ENCODE results near the gene TRPM5.

TRPM5 gene

DNA sequence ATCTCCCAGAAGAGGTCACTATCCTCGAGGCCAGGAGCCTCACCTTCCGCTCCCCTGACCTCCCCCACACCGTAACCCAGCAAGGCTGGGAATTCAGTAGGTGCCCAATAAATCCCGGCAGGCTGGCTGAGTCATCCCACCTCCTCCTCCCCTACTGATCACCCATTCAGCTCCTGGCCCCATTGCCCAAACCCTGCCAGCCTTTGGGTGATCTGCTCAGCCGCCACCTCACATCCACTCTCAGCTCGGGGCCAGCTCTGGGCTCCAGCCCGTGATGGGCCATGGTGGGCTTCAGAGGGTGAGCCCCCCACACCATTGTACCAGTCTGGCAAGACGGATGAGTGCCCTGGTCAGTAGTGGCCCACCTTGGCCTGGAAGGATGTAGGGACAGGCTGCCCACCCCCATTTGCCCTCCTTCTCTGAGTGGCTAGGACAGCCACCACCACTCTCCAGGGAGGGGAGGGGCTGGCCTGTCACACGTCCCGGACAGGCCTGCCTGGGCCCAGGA is 8.2 kb downstream of the TRPM5 start:
- no peak for DNase-seq (ENCODE audit: low read depth)

DNA sequence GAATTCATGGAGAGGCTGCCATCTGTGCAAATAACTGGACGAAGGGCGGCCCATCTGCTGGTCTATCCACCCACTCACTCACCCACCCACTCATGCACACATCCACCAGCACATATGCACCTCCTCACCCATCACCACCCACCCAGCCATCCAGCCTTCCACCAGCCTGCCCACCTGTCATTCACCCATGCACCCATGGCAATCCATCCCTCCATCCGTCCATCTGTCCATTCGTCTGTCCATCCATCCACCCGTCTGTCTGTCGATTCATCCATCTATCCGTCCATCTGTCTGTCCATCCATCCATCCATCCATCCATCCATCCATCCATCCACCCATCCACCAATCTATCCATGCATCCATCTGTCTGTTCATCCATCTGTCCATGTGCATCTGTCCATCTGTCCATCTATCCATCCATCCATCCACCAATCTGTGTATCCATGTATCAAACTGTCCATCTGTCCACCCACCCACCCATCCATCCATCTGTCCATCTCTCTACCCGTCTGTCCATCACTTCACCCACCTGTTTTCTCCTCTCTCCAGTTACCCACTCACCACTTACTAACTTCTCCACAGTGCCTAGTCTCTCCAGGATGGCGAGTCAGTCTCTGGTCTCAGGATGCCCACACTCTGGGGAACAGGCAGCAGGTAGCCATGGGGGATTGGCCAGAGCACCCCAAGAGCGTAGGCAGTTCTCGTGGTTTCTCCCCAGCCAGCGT is 8.9 kb downstream of the TRPM5 start:
- no peak for DNase-seq (ENCODE audit: low read depth)

DNA sequence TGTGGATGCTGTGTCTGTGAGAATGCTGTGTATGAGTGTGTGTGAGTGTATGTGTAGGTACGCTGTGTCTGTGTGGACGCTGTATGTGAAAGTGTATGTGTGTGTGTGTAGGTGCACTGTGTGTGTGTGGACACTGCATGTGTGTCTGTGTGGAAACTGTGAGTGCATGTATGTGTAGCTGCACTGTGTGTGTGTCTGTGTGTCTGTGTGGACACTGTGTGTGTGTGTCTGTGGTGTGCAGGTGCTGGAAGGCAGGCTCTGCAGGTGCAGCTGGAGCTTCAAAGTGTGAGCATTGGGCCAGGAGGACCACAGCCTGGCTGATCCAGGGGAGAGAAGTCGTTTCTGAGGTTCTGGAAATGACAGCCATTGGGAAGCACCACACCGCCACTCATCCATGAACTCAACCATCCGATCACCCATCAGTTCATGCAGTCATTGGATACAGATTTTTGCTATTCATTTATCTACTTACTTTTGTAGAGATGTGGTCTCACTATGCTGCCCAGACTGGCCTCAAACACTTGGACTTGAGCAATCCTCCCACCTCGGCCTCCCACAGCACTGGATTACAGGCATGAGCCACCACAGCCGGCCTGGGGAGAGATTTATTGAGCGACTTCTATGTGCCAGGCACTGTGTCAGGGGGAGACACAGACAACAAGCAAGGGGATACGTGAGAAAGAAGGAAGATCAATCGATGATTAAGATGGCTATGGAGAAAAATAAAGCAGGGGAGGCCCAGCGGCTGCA is 9.6 kb downstream of the TRPM5 start:
- DNase-seq (ENCODE audit: low read depth): no peak

DNA sequence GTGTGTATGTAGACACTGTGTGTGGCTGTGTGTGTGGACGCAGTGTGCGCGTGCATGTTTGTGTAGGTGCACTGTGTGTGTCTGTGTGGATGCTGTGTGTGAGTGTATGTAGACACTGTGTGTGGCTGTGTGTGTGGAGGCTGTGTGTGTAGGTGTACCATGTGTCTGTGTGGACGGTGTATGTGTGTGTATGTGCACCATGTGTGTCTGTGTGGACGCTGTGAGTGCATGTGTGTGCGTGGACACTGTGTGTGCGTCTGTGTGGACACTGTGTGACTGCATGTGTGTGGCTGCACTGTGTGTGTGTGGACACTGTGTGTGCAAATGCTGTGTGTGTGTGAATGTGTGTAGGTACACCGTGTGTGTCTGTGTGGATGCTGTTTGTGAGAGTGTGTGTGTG is 10.3 kb downstream of the TRPM5 start:
- DNase-seq (ENCODE audit: low read depth): no peak

DNA sequence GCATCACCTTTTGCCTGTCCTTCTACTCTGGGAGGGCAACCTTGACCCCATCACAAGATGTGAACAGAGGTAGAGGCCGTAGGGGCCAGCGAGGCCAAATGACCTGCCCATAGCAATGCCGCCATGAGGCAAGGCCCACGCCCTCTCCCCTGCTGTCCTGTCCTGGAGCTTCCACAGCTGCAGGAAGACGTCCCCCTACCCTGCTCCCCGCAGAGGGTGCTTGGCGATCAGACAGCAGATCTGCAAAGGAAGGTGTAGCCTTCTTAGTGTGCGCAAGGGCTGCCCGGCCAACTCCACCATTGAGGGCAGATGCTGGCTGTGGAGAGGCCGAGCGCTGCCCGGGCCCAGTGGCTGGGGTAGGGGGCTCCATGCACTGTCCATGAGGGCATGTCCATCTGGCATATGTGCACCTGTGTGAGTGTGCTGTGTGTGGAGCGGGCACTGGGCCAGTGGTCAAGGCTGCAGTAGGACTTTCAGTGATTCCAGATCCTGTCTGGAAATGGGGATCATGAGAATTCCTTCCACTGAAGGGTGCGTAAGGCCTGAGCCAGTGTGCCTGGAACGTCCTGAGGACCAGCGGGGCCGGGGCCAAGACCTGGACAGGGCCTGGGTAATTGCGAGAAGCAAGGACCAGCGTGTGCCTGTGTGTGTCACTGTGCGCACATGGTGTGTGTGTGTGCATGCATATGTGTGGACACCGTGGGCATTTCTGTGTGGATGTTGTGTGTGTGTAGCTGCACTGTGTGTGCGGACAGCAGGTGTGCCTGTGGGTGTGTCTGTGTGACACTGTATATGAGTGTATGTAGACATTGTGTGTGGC is 11.0 kb downstream of the TRPM5 start:
- DNase-seq (ENCODE audit: low read depth): no peak

DNA sequence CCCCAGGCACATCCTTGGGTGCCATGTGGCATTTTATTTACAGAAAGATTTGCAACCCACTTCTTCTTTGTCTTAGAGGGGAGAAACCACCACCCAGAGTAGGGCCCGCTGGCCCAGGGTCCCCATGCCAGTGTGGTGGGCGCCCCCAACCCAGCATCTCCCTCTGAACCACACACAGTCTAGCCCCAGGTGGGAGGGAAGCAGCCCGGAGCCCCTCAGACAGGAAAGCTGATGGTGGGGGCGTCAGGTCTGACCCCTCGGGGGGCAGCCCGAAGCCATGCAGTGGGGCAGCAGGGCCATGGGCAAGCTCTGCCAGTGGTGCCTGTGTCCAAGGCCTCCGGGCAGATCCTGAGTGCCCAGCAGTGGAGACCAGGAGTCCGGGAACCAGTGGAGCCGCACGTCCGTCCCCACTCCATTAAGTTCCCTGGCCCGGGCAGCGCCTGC is 11.7 kb downstream of the TRPM5 start:
- DNase-seq (ENCODE audit: low read depth): no peak

DNA sequence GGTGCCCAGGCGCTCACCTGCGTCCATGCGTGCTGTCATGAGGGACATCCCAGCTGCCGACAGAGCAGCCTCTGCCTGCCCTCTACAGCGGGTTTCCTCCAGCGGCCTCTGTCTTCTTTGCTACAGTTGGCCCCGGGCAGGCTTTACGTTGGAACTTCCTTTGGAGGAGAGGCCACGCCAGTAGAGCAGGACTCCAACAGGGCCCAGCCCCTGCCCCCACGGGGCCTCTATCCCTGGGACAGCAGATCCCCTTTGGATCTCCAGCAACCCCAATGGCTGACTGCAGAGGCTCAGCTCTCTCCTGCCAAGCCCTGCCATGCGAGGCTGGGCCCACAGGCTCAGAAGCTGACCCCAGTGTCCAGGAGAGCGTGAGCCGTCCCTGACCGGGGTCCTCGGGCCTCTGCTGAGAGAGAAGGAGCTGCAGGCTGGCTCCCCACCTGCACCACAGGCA is 12.1 kb downstream of the TRPM5 start:
- no peak for DNase-seq (ENCODE audit: low read depth)

DNA sequence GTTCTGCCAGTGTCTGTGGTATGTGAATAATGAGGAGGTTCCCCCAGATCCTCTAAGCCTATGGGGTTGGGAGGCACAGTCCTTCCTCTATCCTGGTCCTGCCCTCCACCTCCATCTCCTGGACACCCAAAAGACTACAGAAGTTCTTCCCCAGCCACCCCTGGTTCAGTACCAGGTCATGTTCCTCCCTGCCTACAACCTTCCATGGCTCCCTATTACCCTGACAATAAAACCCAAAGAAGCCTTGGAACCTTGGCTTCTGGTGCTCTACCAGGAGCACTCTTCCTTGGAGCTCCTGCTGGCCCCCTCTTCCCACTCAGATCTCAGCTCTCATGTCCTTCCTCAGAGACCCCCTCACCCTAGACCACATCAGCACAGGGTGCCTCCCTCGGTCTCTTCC is 12.9 kb downstream of the TRPM5 start:
- no peak for DNase-seq (ENCODE audit: low read depth)

DNA sequence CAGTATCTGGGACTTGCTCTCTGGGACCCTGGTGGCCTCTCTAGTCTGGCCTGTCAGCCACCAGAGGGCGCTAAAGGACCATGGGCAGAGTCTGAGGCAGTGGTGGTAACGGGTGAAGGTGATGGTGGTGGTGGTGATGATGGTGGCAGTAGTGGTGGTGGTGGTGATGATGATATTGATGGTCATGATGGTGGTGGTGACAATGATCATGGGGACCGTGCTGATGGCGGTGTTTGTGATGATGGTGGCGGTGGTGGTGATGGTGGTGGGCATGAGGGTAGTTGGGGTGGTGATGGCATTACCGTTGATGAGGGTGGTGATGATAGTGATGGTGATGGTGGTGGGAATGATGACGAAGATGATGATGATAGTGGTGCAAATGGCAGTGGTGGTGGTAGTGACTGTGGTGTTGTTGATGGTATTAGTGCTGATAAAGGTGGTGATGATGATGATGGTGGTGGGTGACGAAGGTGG is 16.0 kb downstream of the TRPM5 start:
- DNase-seq (ENCODE audit: low read depth): peak; percentile 62

DNA sequence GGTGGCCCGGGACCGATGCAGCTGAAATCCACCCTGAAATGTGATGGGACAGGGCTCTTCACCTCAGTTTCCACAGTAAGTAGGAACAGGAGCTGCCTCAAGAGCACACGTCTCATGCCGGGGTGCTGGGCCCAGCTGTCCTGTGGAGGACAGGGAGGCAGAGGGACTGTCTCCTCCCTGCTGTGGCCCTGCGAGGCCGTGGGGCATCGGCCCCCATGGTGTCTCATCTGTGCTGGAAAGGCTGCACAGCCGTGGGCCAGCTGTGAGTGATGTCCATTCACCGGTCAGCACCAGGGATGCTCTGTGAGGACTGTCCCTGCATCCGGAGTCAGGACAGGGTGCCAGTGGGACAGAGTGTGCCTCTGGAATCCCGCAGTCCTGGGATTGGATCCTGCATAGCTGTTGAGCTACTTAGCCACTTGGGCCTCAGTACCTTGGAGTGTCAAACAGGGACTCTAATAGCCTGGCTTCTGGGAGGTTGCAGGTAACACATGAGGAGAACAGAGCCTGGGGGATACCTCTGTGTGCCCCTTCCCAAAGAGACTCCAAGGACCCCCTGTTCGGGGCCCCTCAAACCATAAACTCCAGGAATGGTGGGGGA is 16.5 kb downstream of the TRPM5 start:
- DNase-seq (ENCODE audit: low read depth): no peak

DNA sequence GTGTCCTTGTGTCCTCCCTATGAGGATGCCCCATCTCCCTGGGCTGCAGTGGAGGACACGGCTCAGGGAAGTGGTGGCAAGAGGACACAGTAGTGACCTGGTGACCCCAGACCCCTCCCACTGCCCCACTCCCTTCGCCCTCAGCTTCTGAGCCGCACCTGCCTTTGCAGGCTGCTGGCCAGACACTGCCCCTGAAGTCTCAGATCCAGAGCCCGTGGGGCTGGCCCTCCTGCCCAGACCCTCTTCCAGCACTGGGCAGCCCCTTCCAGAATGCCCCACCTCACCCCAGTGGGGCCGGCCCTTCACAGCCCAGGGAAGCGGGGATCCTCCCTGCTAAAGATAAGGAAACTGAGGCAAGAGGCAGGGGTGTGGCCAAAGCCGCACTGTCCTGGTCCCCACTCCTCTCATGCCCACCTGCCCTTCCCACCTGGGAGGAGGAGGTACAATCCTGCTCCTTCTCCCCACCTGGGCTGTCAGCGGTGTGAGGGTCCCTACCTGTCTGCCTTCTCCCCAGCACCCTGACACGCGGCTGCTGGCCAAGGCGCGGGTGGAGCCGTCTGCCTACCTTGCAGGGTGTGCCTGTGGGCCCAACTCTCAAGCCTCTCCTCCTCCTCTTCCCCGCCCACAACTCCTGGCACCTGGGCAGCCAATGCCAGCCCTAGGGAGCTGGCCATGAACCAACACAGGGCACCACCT is 17.3 kb downstream of the TRPM5 start:
- no peak for DNase-seq (ENCODE audit: low read depth)

DNA sequence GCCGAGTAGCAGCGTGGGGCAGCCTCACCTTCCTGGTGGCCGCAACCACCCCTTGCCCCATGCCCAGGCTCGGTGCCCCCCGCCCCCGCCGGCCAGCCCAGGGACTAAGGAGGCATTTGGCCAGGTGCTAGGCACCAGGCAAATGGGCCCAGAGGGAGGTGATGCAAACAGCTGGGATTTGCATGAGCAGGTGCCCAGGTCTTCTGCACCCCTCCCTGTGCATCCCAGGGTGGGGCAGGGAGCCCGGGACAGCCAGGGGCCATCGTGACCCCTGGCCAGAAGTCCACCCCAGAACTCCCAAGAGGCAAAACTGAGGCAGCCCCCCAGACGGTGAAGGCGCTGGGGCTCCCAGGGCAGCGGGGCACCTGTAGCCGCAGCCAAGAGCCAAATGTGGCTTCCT is 18.1 kb downstream of the TRPM5 start:
- no peak for DNase-seq (ENCODE audit: low read depth)

DNA sequence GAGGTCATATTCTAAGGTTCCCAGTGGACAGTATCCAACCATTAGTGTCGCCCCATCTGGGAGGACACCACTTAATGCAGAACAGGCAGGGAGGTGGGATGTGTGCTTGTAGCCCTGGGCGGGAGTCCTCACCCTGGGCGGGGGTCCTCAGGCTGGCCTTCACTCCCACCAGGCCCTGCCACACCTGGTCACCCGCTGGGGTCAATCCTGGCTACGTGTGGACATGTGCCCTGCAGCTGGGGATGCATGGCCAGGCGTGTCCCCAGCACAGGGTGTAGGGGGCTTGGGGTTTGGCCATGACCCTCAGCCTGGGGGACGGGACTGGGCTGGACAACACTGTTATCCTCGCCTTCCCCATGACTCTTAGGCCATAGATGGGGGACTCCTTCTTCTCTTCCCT is 18.8 kb downstream of the TRPM5 start:
- DNase-seq (ENCODE audit: low read depth): no peak

DNA sequence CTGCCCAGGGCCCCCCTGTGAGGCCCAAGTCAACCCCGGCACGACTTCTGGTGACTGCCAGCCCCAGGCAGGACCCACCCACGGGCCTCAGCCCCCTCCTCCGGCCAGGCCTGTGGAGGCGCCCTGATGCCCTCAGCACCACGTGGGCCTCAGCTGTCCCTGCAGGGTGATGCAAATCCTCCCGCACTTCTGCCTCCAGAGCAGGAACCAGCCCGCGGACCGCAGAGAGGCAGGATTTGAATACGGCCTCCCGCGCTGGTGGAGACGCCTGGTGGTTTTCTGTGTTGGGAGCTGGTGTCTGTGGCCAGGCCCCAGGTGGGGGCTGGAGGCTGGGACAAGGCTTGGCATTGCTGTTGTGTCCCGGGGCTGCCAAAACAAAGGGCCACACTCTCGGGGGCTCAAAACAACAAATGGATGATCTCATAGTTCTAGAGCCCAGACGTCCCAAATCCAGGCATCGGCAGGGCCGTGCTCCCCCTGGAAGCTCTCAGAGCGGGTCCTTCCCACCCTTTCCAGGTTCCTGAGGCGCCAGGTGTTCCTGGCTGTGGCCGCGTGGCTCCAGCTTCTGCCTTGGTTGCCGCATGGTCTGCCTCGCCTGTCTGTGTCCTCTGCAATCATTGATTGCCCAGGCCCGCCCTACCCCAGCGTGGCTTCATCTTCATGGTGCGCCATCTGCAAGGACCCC is 19.4 kb downstream of the TRPM5 start:
- no peak for DNase-seq (ENCODE audit: low read depth)

DNA sequence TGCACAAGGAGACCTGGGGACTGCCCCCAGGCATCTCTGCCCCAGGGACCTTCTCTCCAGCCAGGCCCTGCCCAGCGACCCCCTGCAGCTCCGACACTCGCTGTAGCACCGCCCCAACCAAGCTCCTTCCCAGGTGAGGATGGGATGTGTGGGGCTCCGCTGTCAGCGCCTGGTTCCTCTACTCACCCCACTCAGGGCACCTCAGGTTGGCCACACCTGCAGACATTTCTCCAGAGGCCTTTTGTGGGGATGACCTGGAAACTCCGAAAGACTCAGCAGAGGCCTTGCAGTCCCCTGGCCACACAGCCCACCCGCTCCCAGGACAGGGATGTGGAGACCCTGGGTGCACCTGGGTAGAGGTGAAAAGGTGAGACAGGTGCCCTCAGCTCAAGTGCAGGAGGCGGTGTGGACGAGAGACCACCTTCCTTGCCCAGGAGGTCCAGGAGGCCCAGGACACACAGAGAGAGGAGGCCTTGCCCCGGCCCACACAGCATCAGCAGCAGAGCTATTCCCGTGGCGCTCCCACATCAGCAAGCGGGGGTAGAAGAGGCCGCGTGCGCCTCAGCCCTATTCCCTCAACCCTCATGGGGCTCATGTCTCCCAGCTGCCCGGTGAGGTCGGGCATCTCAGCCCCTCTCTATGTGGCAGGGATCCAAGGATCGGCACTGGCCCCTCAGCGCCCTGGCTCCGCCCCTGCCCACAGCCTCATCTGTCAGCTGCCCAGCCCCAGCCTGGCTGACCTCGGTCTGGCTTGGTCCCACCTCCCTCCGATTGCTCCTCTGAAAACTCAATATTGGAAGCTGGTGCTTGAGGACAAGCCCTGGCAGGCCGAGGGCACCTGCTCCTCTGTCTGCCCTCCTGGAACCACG is 20.9 kb downstream of the TRPM5 start:
- no peak for DNase-seq (ENCODE audit: low read depth)

DNA sequence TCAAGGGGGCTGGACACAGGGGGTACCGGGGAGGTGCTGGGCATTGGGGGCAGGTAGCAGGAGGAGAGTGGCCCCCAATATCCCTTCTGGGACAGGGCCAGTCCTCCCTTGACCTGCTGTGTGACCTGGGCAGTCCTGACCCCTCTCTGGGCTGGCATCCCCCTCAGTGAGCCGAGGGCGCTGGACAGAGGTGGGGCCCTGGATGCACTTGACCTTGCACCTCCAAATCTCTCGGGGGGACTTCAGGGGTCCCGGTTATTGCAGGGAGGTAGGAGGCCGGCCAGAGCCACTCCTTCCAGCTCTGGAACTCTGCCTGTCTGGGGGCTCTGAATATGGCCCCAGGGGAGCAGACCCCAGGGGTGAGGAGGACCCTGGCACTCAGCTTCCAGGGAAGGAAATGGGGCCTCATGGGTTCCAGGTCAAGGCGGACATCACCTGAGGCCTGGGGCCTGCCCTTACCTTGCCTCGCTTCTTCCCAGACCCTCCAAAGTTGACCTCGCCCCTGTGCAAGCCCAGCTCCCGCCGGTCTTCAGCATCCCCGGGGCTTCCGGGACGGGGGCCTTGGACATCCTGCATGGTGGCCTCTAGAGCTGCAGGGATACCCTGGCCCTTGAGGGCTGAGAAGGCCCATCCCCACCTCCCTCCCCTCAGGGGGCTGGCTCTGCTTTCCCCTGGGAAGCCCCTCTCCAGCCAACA is 21.7 kb downstream of the TRPM5 start:
- DNase-seq (ENCODE audit: low read depth): no peak

DNA sequence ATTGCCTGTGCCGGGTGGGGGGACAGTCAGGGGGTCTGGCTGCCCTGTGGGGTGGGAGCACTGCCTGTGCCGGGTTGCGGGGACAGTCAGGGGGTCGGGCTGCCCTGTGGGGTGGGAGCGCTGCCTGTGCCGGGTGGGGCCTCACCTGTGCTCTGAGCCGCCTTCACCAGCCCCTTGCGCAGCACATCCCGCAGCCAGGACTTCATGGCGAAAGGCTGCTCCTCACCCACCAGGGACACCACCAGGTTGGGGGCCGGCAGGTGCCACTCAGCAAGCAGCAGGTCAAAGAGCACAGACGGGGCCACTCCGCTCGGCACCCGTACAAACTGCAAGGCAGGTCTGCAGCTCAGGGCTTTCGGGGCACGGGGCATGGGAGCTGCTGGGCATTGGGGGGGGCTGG is 22.3 kb downstream of the TRPM5 start:
- no peak for DNase-seq (ENCODE audit: low read depth)

DNA sequence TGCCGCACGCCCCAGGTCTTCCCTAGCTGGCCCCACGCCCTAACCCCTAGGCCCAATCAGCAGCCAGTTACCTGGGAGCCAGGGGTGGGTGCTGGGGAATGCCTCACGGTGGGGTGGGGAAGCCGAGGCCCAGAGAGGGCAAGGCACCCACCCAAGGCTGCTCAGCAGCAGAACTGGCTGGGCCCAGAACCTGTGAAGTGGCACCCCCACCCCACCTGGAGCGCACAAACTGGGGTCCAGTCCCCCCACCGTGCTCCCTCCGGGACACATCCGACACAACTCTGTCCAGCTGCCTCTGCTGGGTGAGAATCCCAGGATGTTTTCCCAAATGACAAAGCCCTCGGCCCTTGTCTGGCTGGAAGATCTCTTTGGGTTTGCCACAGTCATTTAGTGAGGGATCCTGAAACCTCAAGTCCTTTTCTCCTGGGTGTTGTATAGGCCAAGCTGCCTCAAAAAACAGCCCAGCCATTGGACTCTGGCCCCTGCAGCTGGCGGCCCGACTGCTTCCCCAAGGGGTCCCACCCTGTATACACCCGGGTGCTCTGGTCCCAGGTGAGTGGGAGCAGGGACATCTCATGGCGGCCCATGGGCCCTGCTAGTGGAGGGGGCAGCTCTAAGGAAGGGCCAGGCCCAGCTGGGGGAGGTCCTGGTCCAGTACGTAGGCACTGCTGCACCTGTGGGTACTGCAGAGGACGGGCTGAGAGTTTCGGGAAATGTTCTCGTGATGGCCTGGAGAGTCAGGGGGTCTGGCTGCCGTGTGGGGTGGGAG is 22.9 kb downstream of the TRPM5 start:
- DNase-seq (ENCODE audit: low read depth): no peak
